ENCODE results near the gene PDHB.

Gene PDHB

GRCh38 chr3:58434990-58435389 is 1.4 kb upstream of the PDHB start:
- no peak for DNase-seq

GRCh38 chr3:58434511-58434910 is 879 bp upstream of the PDHB start:
- DNase-seq = no peak

- DNase-seq = no peak
Observed at GRCh38 chr3:58434168-58434504, 504 bp upstream of the PDHB start.

- DNase-seq = no peak
Observed at GRCh38 chr3:58432905-58433304, 727 bp downstream of the PDHB start.

- no peak for DNase-seq
Observed at GRCh38 chr3:58429657-58430056, 4.0 kb downstream of the PDHB start.

GRCh38 chr3:58427661-58428361 is 5.8 kb downstream of the PDHB start:
- no peak for DNase-seq

- DNase-seq = no peak
Observed at GRCh38 chr3:58425782-58426181, 7.8 kb downstream of the PDHB start.

- DNase-seq = no peak
Observed at GRCh38 chr3:58424613-58425012, 9.0 kb downstream of the PDHB start.

GRCh38 chr3:58422756-58423325 is 10.8 kb downstream of the PDHB start:
- DNase-seq = no peak

GRCh38 chr3:58421004-58421403 is 12.6 kb downstream of the PDHB start:
- DNase-seq = no peak

GRCh38 chr3:58419780-58420507 is 13.7 kb downstream of the PDHB start:
- no peak for DNase-seq

- no peak for DNase-seq
Observed at GRCh38 chr3:58418227-58418626, 15.4 kb downstream of the PDHB start.

GRCh38 chr3:58417075-58417474 is 16.6 kb downstream of the PDHB start:
- no peak for DNase-seq

GRCh38 chr3:58416191-58416590 is 17.4 kb downstream of the PDHB start:
- no peak for DNase-seq

GRCh38 chr3:58414538-58415197 is 19.0 kb downstream of the PDHB start:
- no peak for DNase-seq

- no peak for DNase-seq
Observed at GRCh38 chr3:58411851-58412830, 21.5 kb downstream of the PDHB start.

GRCh38 chr3:58411036-58411435 is 22.6 kb downstream of the PDHB start:
- DNase-seq = no peak

- no peak for DNase-seq
Observed at GRCh38 chr3:58409663-58410062, 24.0 kb downstream of the PDHB start.

GRCh38 chr3:58408906-58409305 is 24.7 kb downstream of the PDHB start:
- no peak for DNase-seq

GRCh38 chr3:58404396-58404795 is 29.2 kb downstream of the PDHB start:
- DNase-seq = no peak

GRCh38 chr3:58403513-58404109 is 30.0 kb downstream of the PDHB start:
- DNase-seq = no peak

GRCh38 chr3:58398669-58399333 is 34.8 kb downstream of the PDHB start:
- no peak for DNase-seq

Measured in activated CD8-positive, alpha-beta memory T cell treated with anti-CD3 and anti-CD28 coated beads for 24 hours (primary cell).